Activated T-cell treated with anti-CD3 and anti-CD28 coated beads, Interleukin-2, amount 50 U/mL, for 48 hours (primary cell): ENCODE results near the gene HPGD.

Experiments used
- DNase-seq, 2 experiments: peaks; one replicate each; pipeline ENCODE4 v3.0.0-alpha.2; 2020

HPGD gene

GRCh38 chr4:174522183-174523024, at the start of gene HPGD:
Gene HPGD (minus strand): TSS chr4:174522488. CDS start chr4:174522451, 37 bp downstream.
- DNase-seq = peak; percentile 72 to 75

DNA sequence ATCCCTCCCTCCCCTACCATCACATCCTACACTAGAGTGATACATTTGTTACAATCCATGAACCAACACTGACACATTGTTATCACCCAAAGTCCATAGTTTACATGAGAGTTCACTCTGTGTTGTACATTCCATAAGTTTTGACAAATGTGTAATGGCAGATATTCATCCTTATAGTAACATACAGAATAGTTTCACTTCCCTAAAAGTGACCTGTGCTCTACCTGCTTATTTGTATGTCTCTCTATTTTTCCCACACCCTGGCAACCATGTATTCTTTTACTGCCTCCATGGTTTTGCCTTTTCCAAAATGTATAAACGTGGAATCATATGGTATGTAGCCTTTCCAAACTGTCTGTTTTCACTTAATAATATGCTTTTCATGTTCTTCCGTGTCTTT, 42.2 kb upstream of the HPGD start:
- no peak for DNase-seq

- DNase-seq = no peak
These were observed 41.1 kb upstream of the HPGD start for GRCh38 chr4:174563399-174563798.

GRCh38 chr4:174561560-174561959, 39.3 kb upstream of the HPGD start:
- DNase-seq = no peak

DNA sequence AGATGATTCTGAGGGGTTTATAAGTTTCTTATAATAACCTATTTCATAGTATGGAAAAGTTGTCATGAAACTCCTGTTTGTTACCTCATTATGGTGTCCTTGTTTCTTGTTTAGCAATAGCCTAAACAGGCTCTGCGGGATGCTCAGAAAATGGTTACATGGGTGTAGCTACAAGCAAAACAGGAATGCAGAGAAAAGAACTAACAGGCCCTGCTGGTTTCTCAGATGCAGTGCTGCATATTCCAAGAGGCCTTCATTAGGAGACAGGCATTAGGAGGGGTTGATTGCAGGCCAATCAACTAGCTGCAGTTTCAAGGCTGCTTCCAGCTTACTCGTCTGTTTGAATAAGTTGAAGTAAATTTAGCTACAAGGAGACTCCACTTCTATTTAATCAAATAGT, 37.6 kb upstream of the HPGD start:
- DNase-seq = no peak

DNA sequence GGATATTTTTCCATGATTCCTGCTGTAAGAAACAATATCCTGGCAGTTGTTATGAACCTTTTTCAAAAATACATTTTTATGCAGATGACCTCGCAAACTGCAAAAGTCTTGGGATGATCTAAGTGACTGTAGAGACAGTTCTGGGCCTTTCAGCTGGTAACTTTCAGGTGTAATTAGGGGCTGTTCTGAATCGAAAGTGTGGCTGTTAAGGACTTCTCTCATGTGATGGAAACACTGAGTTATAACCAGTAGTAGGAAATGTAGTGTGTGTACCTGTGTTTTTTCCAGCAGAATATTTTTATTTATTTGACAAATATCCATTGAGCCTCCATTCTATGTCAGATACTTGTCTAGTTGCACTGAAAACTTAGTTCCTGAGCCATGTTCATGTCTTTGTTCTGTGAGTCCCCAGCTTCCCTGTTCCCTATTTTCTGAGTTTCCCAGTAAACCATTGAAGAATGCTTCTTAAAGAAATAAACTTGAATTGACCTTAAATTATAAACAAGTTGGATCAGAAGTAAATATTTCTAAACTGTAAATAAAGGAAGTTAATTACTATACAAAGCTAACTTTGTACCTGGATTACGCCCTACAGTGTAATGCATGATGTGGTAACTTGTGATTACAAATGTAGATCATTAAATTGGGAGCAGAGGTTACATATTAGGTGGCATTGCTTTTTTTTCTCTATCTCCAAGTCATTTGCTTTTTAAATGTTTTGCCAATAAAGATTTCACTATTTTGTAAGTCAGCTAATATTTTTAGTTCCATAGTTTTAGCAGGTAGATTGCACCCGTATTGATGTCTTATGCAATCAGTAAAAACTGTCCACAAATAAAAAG, 33.7 kb upstream of the HPGD start:
- DNase-seq = no peak

DNA sequence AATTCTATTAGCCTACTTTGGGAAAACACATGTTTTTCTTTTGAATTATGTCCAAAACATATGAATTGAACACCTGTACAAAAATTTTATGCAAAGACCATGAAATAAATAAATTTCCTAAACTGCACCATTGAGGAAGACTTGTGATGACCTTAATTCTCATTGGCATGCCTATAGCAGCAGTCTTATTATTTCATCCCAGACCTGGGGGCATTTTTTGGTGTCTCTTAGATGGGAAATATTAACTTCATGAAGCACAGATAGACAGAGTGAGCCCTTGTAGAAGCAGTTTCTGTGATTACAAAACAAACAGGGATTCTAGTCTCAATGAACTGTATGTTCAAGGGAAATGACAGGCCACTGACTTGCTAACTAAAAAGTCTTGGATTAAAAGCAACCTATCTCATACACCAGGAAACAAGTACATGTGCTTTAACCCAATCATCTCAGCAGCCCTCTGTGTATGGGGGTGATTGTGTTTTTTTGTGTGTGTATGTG, 32.0 kb upstream of the HPGD start:
- no peak for DNase-seq

DNA sequence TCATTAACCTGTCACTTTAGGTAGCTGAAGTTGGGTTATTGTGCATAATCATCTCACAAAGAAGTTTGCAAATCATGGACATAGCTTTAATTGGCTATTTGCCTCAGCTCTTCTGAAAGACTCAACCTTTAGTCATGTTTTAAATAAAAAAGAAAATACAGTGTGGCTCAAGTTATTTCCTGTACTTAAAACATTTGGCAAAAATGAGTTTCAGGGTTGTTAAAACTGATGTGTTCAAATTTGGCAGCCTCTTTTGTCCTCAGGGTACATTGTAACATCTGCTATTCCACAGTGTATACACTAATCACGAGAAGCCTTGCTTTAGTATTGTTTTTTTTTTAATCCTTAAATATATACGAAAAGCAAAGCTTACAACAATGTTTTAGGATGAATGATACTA, 31.5 kb upstream of the HPGD start:
- DNase-seq = no peak

DNA sequence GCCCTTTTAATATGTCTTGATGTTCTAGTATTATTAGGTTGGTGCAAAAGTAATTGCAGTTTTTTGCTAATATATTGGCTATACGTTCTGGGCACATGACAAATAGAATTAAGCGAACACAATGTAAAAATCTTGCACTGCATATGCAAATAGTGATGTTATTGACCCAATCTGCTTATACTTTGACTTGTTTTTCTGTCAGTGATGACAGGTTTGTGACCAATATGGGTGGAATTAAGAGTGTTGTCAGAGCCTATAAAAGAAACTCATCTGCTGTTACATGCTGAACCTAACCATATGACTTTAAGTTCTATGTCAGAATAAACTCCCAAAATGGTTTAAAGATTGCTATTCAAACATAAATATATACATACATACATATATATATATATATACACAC, 30.7 kb upstream of the HPGD start:
- no peak for DNase-seq

DNA sequence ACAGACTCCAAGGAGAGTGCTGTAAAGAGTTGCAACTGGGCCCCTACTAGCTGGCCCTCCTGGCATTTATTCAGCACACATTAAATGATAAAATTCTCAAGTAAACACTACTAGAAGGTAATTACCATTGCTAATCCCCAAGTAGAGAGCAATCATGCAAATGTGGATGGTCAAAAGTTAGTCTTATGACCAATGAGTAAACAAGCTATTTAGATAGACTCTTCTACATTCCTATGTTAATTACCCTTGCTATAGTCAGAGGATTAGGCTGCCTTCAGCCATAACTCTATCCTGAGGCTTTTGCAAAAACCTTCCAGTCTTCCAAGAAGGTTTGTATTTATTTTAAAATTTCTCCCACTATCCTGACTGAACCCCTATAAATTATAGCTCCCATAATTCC, 28.3 kb upstream of the HPGD start:
- DNase-seq = no peak

DNA sequence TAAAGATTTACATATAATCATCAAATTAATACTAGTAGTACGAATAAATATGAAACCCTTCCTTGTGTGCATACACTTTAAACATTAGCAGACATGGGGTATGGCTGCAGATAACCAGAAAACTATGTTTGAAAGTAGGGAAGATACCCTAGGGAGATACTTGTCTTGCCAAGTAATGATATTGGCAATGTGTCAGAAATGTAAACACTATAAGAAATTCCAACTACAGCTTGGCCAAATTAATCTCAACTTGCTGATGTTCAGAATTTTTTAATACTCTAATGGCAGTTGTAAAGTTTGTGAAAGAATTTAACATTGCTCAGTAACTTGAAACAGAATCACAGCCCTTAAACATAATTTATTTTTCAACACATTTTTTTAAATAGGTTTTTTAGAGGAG, 27.4 kb upstream of the HPGD start:
- DNase-seq = no peak

- no peak for DNase-seq
These were observed 23.0 kb upstream of the HPGD start for GRCh38 chr4:174545268-174545667.

- DNase-seq = no peak
These were observed 22.2 kb upstream of the HPGD start for GRCh38 chr4:174544496-174544895.

GRCh38 chr4:174540175-174540574, 17.9 kb upstream of the HPGD start:
- no peak for DNase-seq

DNA sequence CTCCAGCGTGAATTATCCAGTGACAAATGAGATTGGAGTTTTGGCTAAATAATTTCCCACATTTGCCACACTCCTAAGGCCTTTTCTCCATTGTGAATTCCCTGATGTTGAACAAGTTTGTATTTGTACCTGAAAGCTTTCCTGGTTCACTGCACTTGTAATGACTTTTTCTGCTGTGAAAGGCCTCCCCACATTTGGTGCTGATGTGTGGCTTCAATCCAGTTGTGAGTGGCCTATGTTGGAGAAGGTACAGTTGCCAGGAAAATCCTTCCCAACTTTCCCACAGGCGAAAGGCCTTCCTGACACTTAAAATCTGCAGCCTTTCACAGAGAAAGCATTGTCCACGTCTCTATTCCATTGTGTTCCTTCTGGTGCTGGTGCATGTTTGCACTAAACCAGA, 17.3 kb upstream of the HPGD start:
- no peak for DNase-seq

GRCh38 chr4:174538876-174539250, 16.6 kb upstream of the HPGD start:
- DNase-seq = no peak

GRCh38 chr4:174538123-174538875, 16.0 kb upstream of the HPGD start:
- no peak for DNase-seq

- DNase-seq = no peak
These were observed 15.3 kb upstream of the HPGD start for GRCh38 chr4:174537634-174538033.

DNA sequence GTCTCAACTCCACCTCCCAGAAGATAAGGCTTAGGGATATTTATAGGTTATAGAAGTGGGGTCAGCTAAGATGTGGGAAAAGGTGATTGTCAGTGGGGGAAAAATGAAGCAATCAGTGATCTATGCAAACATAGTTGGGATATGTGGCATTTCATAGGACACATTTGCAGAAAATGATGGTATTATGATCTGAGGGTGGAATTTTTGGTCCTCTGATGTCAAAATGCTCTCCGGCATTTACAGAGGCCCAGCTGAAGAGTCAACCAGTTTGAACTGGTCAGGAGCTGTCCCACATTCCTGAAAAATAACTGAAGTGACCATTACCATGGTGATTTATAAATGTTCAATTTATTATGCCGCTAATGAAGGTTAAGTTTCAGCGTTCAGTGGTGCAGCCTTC, 12.2 kb upstream of the HPGD start:
- DNase-seq = no peak

GRCh38 chr4:174532445-174532844, 10.2 kb upstream of the HPGD start:
- DNase-seq = no peak

DNA sequence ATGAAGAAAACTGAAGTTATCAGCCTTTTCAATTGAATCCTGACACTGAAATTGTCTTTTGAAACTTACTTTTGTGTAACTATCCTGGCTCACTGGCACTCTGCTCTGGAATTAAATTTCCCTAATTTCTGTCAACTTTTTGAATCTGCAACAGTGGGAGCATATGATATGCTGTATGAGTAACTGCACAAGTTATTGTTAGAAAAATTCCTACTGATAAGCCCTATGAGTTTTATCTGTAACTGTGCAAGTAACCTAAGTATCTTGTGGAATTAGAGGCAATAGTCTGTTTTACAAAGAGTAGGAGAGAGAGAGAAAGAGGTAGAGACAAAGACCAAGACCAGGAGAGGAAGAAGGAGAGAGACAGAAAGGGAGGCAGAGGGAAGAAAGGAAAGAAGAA, 9.2 kb upstream of the HPGD start:
- no peak for DNase-seq

DNA sequence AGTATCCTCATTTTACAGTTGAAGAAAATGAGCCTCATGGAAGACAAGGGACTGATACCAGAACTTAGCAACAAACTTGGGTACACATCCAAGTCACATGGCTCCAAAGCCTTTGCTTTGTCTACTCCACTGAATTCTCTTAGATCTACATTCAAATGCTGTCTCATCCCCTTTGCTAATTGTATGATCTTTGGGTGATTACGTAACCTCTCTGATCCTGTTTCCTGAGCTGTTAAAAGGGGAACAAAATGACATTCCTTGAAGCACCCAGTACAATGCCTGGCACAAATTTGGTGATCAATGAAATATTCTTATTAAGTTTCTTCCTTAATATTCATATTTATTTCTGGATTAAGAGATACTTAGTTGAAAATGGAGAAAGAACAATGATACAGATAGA, 5.9 kb upstream of the HPGD start:
- DNase-seq = no peak

- DNase-seq = no peak
These were observed 4.4 kb upstream of the HPGD start for GRCh38 chr4:174526731-174527130.
